GM10266 (cell line): ENCODE data around the gene KRTAP26-1.
A peak's percentile ranks its signal among the peaks of the same experiment; 100 is the strongest.

Experiments
- DNase-seq: peaks from one replicate; pipeline ENCODE4 v3.0.0; 2012; ENCODE audit errors: extremely low spot score
- CTCF ChIP-seq: IDR thresholded peaks from 2 replicates; pipeline ENCODE4 v1.5.1; 2012; ENCODE audit warnings: mild to moderate bottlenecking, low read depth; ENCODE audit not compliant: control insufficient read depth, insufficient read depth; ENCODE audit errors: missing control alignments

KRTAP26-1 gene

GRCh38 chr21:30340714-30341573 is 20.8 kb upstream of the KRTAP26-1 start:
- DNase-seq = peak; percentile 4
- peak; percentile 47 for TF ChIP-seq CTCF

GRCh38 chr21:30338717-30339116 is 18.6 kb upstream of the KRTAP26-1 start:
- no peak for DNase-seq
- TF ChIP-seq CTCF = no peak

GRCh38 chr21:30337772-30338171 is 17.7 kb upstream of the KRTAP26-1 start:
- TF ChIP-seq CTCF = no peak
- no peak for DNase-seq

GRCh38 chr21:30337276-30337744 is 17.2 kb upstream of the KRTAP26-1 start, which contains the start of gene KRTAP27-1:
TSS of gene KRTAP27-1 (minus strand) at chr21:30337694. CDS start at chr21:30337668, 26 bp downstream.
- no peak for DNase-seq
- TF ChIP-seq CTCF = no peak

GRCh38 chr21:30336596-30336995 is 16.5 kb upstream of the KRTAP26-1 start:
- no peak for TF ChIP-seq CTCF
- DNase-seq = no peak

GRCh38 chr21:30333736-30334135 is 13.6 kb upstream of the KRTAP26-1 start:
- no peak for TF ChIP-seq CTCF
- no peak for DNase-seq

GRCh38 chr21:30332681-30333080 is 12.6 kb upstream of the KRTAP26-1 start:
- TF ChIP-seq CTCF = no peak
- no peak for DNase-seq
